HG03175 (cell line): ENCODE results near the gene SOWAHA.
A peak's percentile ranks its signal among the peaks of the same experiment; 100 is the strongest.

ENCODE experiments used
- ATAC-seq: cut with Tn5 transposase; IDR thresholded peaks from one replicate; pipeline ENCODE4 v1.9.1; 2021; ENCODE audit warnings: mild to moderate bottlenecking, moderate library complexity; ENCODE audit not compliant: unreplicated experiment

SOWAHA gene

GRCh38 chr5:132825033-132825833, 12.1 kb downstream of the SOWAHA start:
- ATAC-seq: no peak

DNA sequence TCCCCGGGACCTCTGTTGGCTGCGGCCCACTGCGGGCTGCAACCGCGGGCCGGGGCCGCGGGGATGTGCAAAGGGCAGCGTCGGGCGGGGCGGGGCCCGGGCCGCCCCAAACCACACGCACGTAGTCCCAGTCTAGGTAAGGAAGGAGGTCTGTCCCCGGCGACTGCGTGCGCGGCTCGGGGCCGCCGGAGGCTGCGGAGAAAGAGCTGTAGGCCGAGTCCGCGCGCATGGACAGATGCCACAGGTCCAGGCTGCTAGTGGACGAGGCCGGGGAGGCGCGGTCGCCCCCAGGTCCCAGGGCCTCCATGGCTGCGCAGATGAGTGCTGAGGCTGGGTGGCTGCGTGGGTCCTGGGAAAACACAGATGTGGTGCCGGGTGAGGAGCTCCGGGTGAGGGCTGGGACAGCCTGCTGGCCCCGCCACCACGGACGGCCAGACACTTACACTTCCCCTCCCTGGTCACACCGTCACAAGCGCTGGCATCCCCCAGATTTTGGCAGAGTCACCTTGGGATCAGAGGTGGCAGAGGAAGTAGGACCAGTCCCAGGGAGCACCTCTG, 12.8 kb downstream of the SOWAHA start:
- no peak for ATAC-seq

GRCh38 chr5:132826424-132827082, 13.5 kb downstream of the SOWAHA start:
- ATAC-seq: no peak

- no peak for ATAC-seq
Measured at GRCh38 chr5:132827943-132828673, 15.0 kb downstream of the SOWAHA start.

DNA sequence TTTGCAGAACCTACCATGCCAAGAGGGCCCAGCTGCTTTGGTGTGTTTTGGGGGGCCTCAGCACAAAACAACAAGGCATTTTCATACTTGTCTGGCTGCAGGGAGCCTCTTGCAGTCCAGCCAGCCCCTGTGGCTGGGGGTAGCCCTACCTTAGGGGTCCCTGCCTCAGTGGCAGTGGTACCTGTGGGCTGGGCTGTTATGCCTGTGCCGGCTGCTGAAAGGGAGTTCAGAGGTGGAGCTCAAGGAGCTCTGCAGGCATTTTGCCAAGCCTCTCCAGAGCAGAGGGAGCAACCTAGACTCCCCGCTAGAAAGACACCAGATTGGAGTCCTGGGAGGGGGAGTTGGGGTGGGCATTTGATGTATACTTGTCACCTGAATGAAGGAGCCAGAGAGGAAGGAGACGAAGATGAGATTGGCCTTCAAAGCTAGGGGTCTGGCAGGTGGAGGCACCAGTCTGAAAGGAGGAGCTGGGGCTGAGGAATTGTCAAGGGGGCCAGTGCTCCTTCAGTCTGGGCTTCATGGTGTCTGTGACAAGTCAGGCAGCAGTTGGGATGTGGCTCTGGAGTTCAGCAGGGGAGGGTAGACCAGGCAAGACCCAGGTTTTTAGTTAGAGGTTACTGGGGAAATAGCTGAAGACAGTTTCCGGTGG, 15.9 kb downstream of the SOWAHA start:
- no peak for ATAC-seq

- peak; percentile 82 for ATAC-seq
Measured at GRCh38 chr5:132829742-132830435, 16.8 kb downstream of the SOWAHA start.

DNA sequence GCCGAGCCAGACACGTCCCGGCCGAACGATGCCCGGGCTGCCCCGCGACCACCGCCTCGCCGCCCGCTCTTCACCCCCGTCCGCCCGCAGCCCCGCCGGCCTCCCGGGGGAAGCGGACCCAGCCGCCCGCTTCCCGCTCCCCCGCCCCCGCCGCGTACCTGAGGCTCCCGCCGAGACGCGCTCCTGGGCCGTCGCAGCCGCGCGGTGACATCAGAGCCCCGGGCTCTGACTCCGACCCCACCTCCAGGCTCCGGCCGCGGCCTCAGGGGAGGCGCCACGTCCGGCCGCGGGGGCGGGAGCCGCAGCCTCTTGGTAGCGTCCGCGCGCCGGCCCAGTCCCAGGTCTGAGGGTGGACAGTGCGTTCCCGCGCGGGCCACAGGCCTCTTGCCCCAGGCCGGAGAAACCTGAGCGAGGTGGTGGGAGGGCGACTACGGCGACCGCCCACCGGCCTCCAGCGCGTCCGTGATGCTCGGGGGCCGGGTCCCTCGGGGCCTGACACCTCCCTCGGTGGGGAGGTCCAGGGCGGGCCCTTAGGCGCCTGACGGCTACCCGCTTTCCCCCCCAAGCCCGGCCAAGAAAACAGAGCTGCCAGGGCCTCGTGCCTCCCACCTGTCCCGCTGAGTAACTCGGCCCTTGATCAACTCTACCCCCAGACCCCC, 17.5 kb downstream of the SOWAHA start, which contains the start of gene SHROOM1:
TSS of gene SHROOM1 (minus strand) at position 212 of the 659 bp plus-strand sequence. CDS start 4,507 bp downstream, outside the sequence.
- peak; percentile 79 for ATAC-seq

- no peak for ATAC-seq
Measured at GRCh38 chr5:132831095-132831860, 18.2 kb downstream of the SOWAHA start.

DNA sequence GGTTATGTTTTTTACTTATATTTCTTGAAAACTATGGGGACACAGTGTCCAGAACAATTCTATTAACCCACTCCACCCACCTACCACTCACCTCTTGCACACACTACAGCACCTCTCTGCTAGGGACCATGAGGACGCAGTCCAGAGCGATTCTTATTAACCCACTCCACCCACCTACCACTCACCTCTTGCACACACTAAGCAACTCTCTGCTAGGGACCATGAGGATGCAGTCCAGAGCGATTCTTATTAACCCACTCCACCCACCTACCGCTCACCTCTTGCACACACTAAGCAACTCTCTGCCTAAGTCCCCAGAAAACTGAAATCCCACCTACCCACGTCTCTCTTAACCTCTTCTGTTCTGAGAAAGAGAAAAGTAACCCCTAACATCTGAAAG, 19.5 kb downstream of the SOWAHA start:
- no peak for ATAC-seq

GRCh38 chr5:132834057-132834456, 21.0 kb downstream of the SOWAHA start:
- ATAC-seq: no peak

- no peak for ATAC-seq
Measured at GRCh38 chr5:132836852-132837251, 23.8 kb downstream of the SOWAHA start.

GRCh38 chr5:132837868-132838267, 24.8 kb downstream of the SOWAHA start:
- no peak for ATAC-seq

- no peak for ATAC-seq
Measured at GRCh38 chr5:132838516-132839282, 25.6 kb downstream of the SOWAHA start.

DNA sequence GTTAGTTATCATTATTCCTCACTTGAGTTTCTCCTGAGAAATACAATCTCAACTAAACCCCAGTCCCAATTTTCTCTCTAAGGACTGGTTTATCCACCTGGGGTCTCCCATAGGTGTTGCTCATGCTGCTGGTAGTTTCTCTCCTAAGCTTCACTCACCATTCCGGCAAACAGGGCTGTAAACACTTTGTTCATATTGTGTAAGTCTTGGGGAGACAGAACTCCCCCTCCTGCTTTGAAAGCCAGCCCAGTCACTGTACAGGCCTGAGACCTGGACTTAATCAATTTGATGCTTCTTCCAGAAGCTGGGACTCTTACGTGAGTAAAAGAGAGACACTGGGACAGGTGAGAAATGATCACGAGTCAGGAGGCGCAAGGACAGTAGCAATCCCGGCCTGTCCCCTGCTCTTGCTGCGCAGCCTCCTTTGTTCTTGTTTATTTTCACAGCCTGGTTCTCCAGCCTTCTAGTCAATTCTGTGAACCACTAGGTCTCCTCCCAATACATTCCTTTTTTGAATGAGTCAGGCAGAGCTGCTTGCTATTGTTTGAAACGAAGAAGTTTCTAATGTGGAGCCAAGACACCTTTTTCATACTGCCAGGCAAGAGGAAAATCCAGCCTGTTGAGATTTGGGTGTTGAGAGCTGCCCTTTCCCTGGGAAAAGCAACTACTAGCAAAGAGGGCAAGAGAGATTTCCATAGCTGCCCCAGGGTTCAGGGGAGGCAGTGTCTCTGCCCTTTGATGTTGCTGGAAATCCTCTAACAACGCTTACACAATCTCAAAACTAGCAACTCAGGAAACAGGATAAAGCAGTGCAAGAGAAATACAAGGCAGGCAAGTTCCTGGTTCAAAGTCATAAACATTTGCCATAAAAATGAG, 26.6 kb downstream of the SOWAHA start:
- no peak for ATAC-seq

DNA sequence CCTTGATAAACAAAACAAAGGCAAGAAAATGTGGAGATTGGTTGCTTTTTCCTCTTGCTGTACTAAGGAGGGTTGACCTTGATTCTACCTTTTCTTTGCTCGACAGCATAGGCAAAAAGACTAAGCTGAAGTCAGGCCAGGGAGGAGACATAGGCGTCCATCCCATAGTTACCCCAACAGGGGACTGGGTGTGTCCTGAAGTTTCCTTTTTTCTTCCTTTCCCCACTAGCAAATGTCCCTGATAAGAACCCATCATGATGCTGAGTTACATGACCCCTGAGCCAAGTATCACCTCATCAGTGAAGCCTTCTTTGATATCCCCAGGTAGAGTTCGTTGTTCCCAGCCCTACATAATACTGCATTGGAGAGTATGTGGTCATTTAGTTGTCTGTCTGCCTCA, 27.2 kb downstream of the SOWAHA start:
- ATAC-seq: no peak

- ATAC-seq: no peak
Measured at GRCh38 chr5:132840896-132841295, 27.8 kb downstream of the SOWAHA start.

- no peak for ATAC-seq
Measured at GRCh38 chr5:132841305-132841704, 28.2 kb downstream of the SOWAHA start.
